GM19351 (cell line): Measurements from ENCODE around the gene MCL1.
"Not testable (repeated sequence)": the region's sequence is repeated elsewhere in the genome, so short reads cannot be mapped to it uniquely, and the experiment has no call there.

Experiments used
- ATAC-seq: cut with Tn5 transposase; IDR thresholded peaks from one replicate; pipeline ENCODE4 v1.9.1; 2021; ENCODE audit warnings: mild to moderate bottlenecking, moderate library complexity; ENCODE audit not compliant: unreplicated experiment

Gene MCL1

DNA sequence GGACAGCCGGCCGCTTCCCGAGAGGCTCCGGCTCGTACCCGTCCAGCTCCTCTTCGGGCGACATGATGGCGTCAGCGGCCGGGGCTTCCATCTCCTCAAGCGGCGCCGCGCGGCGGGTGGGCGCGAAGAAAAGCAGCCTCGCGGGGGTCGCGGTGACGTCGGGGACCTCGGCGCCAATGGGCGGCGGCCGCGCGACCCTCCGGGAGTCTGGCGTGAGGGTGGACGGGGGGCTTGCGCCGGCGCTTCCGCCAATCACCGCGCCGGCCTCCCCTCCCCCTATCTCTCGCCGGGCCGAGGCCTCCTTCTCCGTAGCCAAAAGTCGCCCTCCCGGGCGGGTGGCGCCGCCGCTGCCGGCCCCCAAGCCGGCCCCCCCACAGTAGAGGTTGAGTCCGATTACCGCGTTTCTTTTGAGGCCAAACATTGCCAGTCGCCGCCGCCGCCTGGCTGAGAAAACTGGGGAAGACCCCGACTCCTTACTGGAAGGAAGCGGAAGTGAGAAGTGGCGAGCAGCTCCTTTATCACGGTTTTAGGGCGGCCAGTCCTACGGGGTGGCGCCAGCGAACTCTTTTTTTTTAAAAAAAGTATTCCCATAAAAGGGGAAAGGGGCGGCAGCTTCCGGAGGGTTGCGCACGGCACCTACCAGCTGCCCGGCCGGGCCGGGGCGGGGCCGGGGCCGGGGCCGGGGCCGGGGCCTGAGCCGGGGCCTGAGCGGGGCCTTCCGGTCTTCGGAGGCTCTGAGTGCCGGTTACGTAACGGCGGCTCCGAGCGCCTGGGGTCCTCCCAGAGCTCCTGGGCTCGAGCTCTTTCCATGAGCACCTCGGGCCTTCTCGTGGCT is at the start of gene MCL1:
Gene MCL1 (minus strand): TSS at position 501 of the 835 bp plus-strand sequence. CDS start 80 bp downstream, at position 421.
- peak; percentile 86 for ATAC-seq

DNA sequence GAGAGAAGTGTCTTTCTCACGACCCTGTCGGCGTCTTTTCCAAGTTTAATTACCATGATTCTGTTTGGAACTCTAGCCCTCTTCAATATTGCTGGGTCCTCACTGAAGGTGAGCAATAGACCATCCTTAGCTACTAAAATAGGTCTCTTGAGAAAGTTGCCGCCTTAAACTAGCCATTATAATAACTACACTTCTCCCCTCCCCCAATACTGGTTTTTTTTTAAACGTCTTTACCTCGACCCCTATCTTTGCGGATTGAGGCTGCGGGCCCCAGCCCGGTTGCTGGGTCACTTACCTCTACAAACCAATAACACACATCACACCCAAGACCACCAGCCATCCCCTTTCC is 49.3 kb upstream of the MCL1 start:
- ATAC-seq = no peak

DNA sequence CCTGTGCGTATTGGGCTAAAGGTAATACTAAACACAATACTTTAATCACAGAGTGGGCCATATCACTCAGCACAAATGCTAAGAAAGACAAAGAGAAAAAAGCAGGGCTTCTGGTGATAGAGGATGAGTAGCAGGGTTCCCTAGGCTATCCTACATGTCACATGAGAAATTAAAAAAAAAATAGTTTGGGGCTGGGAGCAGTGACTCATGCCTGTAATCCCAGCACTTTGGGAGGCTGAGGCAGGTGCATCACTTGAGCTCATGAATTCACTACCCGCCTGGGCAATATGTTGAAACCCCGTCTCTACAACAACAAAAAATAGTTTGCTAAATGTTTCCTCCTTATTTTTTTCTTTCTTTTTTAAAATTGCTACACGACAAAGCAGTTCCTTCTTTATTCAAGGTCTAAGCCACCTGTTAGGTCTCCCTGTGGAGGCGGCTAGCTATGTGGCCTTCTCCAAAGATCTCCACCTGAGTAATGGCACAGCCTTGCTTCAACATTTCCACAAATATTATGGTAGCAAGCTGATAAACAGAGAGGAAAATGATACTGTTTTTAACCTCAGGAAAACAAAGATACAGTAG is 48.5 kb upstream of the MCL1 start:
- ATAC-seq = no peak

DNA sequence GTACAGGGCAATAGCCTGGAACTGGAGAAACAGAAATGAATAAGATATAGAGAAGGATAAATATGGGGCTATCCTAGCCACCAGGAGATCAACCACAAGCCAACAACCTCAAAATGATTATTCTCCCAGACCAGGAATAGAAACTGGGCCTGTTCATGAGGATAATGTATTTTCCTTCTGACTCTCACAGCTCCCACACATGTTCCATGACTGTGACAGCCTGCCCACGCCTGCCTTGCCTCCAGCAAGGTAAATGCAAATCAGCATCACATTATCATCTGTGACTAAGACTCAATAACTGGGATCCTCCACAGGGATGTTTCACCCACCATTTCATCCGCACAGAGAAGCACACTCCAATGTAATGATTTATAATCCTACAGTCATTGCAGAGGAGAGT is 46.7 kb upstream of the MCL1 start:
- no peak for ATAC-seq

DNA sequence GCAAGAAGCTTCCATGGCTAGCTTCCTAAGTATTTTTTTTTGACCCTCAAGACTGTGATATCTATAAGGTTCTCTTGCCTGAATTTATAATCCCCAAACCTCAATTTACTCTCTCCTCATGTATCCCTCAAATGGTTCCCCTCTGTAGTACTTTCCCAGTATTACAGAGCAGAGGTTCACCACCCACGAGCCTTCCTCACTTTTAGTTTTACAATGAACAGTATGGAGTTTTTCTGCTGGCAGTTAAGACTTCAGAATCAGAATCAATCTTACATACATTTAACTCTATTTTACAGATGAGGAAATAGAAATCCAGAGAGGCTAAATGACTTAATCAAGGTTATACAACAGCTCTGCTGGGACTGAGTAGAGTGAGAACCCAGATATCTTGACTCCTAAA is 45.1 kb upstream of the MCL1 start:
- ATAC-seq = not testable (repeated sequence)

DNA sequence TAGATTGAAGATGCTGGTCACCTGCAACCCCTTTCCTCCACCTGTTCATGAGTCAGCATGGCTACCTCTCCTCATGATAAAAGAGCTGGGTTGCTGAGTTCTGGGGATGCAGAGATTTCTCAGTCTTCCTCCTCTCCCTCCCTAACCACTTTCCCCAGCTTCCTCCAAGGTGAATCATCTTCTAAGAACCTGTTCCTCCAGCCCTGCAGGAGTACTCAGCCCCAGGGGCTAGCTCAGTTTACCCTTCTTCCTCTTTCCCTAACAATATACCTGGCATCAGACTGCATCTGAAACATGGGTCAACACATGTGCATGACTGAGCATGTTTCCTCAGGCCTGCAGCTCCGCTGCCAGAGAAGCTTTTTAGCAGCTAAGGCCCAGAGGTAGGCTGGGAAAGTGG is 44.7 kb upstream of the MCL1 start:
- ATAC-seq = not testable (repeated sequence)

DNA sequence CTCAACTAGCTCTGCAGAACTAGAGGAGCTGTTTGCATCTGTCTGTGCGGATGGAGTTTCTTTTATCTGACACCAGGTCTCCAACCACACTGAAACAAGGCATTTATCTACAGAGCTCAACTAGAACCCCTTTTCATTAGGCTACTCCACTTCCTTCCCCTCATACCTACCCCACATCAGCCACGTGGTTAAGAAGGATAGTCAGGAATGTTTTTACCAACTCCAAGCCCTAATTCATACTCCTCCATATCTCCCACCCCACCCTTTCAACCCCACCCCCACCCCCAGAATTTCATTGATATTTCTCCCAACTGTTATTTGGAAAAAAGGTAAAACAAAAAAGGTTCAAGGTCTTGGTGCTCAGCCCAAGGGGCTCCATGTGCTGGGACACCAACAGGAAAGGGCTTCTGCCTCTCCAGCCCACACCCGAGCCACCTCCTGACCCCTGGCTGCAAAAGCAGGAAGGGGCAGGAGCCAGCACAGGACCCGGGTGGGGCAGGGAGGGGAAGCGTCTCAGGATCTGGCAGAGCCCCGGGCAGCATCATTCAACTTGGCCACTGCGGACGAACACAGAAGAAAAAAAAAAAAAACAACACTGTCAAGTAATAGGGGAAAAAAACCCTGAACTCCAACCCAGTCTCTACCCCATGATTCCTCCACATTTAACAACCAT is 43.0 kb upstream of the MCL1 start:
- no peak for ATAC-seq

DNA sequence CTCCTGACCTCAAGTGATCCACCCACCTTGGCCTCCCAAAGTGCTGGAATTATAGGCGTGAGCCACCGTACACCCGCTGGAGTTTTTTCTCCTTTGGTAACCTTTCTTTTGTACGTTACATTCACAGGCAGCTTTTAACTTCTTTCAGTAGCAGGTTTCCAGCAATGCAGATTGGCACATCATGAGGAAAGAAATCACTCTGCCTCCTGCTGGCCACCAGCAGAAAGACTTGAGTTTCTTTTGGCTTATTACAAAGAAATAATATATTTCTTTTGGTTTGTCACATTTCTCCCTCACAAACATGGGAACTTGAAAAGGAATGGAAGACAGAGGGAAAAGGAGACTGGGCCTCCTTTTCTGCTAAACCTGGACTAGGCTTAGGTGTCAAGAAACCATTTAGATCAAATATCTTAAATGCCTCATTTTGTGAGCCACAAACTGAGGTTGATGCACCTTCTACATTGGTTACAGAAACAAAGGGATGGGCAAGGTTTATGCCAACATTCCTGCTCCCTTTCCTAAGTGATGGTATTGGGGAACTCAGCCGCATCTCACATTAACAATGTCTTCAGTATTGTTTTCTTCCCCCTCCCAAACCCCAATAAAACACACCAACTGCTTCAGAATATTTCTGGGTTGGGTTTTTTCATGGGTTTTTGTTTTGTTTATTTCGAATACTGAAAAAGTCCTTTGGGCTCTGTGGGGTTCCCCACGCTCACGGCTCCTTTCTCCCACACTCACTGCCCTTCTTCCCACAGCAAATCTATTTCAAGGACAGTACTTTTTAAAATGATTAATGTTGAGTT is 42.3 kb upstream of the MCL1 start:
- ATAC-seq = no peak

DNA sequence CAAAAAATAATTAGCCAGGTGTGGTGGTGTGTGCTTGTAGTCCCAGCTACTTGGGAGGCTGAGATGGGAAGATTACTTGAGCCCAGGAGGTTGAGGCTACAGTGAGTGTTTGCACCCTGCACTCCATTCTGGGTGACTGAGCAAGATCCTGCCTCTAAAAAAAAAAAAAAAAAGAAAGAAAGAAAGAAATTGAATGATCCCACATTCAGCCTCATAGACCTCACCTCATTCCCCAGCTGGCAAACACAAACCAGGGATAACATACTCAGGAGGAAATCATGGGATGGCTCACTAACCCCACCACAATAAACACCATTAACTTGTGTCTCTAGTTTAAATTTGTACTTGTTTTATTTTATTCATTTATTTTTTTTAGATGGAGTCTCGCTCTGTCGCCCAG is 41.5 kb upstream of the MCL1 start:
- ATAC-seq = no peak

DNA sequence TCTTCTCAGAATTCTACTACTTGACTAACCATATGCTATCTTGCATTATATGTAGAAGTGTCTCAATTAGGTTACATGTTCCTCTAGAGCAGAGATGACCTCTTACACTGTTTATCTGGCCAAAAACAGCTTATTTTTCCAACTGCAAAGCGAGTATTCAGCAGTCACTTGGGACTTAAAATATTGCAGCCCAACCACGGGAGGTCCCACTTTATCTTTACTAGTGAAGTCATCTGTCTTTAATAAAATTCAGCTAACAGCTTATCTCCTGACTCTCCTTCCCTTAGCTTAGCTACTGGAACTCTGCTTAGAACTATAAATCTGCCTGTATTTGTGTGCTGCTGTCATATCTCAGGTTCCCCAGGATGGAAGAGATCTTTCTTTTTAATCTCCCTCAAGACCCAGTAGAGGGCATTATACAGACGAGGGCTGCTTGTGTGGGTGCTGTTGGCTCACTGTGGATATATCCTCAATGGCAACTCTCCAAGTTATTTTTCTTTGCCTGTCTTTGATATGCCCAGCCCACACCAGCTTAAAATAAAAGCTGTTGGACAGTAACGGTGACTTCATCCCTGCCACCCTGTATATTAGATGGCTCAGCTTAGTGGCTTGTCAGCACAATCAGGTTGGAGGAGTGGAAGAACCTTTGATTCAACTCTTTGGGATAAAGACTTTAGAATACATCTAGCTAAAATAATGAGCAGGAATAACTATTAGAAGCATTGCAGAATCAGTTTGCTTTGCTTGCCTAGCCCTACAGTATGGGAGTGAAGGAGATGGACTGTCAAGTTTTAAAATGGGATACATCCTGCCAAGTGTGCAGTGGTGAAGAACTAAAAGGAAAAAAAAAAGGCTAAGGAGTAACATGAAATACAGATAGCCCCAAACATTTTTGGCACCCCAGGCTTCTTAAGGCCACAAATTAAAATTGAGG is 40.4 kb upstream of the MCL1 start:
- ATAC-seq = no peak

DNA sequence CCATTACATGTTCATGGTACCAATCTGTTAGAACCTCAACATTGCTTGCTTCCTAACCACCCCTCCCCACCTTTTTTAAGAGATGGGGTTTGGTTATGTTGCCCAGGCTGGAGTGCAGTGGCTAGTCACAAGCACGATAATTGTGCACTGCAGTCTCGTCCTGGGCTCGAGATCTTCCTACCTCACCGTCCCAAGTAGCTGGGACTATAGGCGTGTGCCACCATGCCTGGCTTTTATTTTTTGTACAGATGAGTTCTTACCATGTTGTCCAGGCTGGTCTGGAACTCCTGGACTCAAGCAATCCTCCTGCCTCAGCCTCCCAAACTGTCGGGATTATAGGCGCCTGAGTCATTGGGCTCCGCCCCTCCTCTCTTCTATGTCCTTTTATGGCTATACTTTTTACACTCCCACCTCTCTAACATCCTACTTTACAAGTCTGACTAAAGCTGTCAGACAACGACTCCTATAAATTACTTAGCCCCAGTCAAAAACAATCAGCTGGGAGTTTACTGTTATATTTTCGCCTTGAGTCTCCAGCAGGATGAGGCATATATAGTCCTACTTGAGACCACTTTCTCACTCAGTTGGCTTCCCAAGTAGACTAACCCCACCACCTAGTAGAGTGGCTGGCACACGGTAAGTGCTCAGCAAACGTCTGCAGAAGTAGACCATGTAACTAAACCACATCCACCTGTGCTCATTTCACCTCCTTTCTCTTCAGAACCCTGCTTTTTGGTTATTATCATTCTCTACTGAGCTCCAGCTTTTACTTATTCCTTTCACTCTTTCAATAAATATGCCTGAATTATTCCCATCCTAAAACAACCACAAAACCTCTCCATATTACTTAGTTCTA is 36.2 kb upstream of the MCL1 start:
- ATAC-seq = no peak

DNA sequence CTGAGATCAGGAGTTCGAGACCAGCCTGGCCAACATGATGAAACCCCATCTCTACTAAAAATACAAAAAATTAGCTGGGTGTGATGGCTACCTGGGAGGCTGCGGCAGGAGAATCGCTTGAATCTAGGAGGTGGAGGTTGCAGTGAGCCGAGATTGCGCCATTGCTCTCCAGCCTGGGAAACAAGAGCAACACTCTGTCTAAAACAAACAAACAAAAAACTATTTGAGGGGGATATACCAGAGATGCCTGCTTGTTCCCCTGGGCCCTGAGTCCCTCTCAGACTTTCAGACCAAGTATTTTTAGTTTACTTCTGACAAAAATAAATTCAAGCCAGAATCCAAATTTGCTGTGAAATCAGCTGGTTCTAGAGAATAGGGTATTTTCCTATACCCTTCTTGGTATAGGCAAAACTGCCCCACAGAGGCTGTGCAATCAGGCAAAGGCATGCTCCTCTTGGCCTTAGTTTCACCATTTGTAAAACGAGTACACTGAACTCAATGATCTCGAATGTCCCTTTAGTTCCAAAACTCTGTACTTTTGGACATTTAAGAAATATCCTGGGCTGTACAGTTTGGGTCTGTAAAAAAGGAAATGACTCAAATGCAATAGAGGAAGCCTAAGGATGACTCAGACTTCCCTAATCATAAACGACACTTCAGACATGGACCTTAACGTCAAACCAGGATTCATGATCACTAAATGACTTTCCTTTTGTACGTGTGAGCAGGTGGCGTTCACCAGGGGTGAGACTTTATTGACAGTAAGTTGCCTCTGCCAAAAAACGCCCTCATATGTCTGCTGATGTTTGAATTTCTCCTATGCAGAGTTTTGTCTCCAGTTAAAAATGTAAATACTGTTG is 33.9 kb upstream of the MCL1 start:
- peak; percentile 49 for ATAC-seq

DNA sequence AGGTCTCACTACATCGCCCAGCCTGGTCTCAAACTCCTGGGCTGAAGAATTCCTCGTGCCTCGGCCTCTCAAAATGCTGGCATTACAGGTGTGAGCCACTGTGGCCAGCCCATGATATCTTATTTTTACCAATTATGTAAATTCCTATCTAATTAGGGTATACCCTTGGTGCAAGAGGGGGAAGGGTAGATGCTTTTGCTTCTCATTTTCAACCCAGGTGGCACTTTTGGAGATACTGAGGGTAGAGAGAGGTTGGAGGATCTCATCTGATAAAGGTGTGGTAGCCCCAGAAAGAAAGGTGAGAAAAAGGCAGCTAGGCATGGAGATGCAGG is 32.6 kb upstream of the MCL1 start:
- no peak for ATAC-seq

DNA sequence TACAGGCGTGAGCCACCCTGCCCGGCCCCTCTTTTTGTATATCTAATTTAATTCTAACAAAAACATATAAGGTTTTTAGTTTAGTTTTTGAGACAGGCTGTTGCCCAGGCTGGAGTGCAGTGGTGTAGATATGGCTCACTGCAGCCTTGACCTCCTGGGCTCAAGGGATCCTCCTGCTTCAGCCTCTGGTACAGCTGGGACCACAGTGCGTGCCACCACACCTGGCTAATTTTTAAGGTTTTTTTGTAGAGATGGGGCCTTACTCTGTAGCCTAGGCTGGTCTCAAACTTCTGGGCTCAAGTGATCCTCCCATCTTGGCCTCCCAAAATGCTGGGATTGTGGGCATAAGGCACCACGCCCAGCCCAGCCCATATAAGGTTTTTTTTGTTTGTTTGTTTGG is 31.2 kb upstream of the MCL1 start:
- ATAC-seq = no peak

DNA sequence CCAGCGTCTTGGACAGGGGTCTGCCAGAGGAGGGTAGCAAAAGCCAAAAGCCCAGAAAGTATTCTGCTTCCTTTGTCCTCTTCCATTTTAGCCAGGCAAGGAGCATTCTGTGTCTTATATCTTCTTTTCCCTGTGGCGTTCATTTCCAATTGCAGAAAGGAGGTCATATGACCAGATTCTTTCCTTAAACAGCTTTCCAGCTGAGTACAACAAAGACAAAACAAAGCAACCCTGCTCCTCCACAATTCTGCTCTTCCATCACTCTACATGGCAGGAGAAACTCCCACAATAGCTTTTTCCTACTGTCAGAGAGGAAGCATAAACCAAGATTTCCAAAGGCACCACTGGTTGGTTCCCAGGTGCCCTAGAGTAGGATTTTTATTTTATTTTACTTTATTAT is 30.3 kb upstream of the MCL1 start:
- ATAC-seq = no peak

DNA sequence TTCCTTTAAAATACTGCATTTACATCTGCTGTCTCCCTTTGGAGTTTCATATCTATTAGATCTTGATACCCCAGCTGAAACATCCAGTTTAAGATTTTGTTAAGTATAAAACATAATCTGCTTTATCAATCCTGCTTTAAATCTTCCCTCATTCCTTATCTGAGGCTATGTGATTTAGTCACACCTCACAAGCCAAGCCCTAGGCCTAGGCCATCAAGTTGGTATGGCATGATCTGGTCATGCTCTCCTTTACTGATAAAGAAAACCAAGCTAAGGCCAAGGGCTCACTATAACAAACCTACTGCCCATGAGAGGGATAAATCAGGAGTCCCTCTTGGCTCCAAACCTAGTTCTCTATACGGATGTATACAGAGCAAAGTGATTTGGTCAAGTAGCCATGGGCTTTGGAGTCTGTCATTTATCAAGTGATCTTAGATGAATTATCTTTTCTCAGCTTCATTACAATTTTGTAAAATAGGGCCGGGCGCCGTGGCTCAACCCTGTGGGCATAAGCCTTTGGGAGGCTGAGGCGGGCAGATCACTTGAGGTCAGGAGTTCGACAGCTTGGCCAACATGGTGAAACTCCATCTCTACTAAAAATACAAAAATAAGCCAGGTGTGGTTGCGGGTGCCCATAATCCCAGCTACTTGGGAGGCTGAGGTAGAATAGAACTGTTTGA is 27.2 kb upstream of the MCL1 start:
- no peak for ATAC-seq

DNA sequence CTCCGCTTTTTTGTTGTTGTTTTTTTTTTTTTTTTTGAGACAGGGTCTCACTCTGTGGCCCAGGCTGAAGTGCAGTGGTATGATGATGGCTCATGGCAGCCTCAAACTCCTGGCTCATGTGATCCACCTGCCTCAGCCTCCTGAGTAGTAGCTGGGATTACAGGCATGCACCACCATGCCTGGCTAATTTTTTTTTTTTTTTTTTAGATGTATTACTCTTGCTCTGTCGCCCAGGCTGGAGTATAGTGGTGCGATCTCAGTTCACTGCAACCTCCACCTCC is 26.0 kb upstream of the MCL1 start:
- not testable (repeated sequence) for ATAC-seq

DNA sequence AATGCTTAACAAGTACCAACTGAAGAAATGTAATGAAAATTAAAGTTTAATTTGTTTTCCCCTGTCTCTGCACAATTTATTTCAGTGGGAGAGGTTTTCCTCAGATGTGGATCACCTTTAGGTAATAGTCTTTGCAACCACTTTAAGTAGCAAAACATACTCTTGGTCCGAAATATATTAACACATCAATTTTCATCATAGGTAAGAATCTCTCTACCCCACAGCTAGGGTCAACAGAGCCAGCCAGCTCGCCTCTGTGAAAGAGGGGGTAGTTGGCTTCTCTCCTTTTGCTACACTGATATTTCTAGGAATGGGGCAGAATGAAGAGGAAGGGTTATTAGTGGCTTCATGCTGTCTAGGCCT is 24.8 kb upstream of the MCL1 start:
- ATAC-seq = no peak
